Measurements from ENCODE around the gene DENND5A.

DNA sequence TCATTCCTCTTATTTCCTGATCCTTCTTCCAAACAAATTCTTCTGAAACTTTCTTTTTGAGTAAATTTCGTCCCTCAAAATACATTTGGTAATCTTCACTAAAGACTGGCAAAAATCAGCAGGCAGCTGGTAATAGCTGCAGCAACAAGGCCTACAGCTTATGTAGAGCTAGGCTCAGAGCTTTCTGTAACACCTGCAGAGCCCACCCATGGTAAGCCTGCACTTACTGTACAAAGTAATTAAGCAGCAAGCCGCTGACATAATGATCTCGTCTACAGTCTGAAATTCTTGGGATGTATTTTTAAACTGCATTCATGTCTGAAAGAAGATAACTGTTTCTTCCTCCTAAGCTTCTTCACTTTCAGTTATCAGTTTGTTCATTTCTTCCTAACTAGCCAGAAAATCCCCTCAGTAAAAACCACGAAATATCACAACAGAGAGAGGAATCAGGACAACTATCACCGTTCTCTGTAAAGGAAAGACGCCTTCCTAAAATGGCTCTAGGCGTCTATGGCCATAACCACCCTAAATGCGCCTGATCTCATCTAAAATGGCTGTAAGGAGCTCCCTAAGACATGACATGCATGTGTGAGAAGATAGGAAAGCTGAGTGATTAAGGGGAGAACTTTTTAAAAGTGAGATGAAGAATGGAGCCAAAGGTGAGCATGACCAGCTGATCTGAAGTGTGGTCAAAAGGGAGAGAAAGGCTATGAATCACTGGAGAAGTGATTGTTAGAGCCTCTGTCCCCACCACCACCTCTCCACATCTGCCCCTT, 56.2 kb downstream of the DENND5A start:
- TF ChIP-seq POLR2AphosphoS5 (IDR thresholded peaks at IDR 0.05; ENCODE audit: borderline replicate concordance, low read depth, low read length) (no peak), EZH2 (IDR thresholded peaks at IDR 0.05) (no peak)

All from SK-N-MC (cell line).